HCT116 (cell line): ENCODE measurements around the gene WDR5. TPM values are rescaled to one million over a fixed set of nuclear protein-coding genes. Genes with fewer than 3 reads are reported as not detected.

Experiments
- ATAC-seq: fragments of 200-7000 bp; cut with Tn5 transposase; 2 replicates; pipeline ENCODE4 v1.9.1; 2020; ENCODE audit warnings: mild to moderate bottlenecking, moderate library complexity
- BruUV-seq: library from RNA; stranded (reverse); fragments of 400-500 nt; replicated peaks from 2 replicates; lab custom pipeline; 2021; lab: Mats Ljungman, UMichigan
- CTCF ChIA-PET: fragments of 300-600 bp; sonication (Branson Sonifier 250); formaldehyde crosslinking; loops from one replicate; lab custom pipeline; 2021; ENCODE audit warnings: antibody characterized with exemption; lab: Charles Lee
- POLR2A ChIA-PET: fragments of 300-600, 350-600 bp; sonication (Branson Sonifier 250); formaldehyde crosslinking; loops from one replicate; lab custom pipeline; 2021; ENCODE audit warnings: antibody characterized with exemption; lab: Charles Lee
- RAD21 ChIA-PET, 2 experiments: fragments of 300-600 bp; sonication (Branson Sonifier 250); formaldehyde crosslinking; loops; one replicate each; lab custom pipeline; 2023; ENCODE audit warnings: low total read pairs in 2 of 2; ENCODE audit not compliant: uncharacterized antibody in 2 of 2, unreplicated experiment in 2 of 2, low non-redundant PET in 1 of 2; lab: Charles Lee
- DNase-seq: peaks from one replicate; pipeline ENCODE4 v3.0.0-alpha.2; 2010; ENCODE audit warnings: low read depth, low spot score
- H2AFZ ChIP-seq: fragments of 200-600 bp; shearing (Covaris generic), sonication (generic); 2 replicates; pipeline ENCODE4 v1.6.1; 2017; ENCODE audit warnings: low read depth, mixed run types, mixed read lengths, antibody characterized with exemption, low read length; ENCODE audit not compliant: poor library complexity, severe bottlenecking
- H3K27ac ChIP-seq: 2 replicates; pipeline ENCODE4 v1.5.1; 2012; ENCODE audit warnings: low read depth, low read length
- H3K27me3 ChIP-seq: fragments of 200-600 bp; sonication (generic); 2 replicates; pipeline ENCODE4 v1.6.1; 2016; ENCODE audit warnings: mixed run types, low read length, mixed read lengths; ENCODE audit not compliant: insufficient read depth
- H3K36me3 ChIP-seq, 2 experiments: fragments of 200-500 bp in 1 of 2; fragments of 200-600 bp in 1 of 2; sonication (Bioruptor generic) in 1 of 2; sonication (generic) in 1 of 2; 2 replicates each; pipeline versions ENCODE4 v1.5.1 to v1.6.1; 2014 to 2016; ENCODE audit warnings: low read length in 2 of 2, inconsistent platforms in 1 of 2, mixed read lengths in 1 of 2, mixed run types in 1 of 2; ENCODE audit not compliant: insufficient read depth in 2 of 2, control insufficient read depth in 1 of 2
- H3K4me1 ChIP-seq, 2 experiments: fragments of 200-600 bp in 1 of 2; sonication (generic) in 1 of 2; 2 replicates each; pipeline versions ENCODE4 v1.5.1 to v1.6.1; 2012 to 2017; ENCODE audit warnings: low read length in 2 of 2, inconsistent platforms in 1 of 2, mild to moderate bottlenecking in 1 of 2, mixed read lengths in 1 of 2, mixed run types in 1 of 2, moderate library complexity in 1 of 2; ENCODE audit not compliant: insufficient read depth in 2 of 2, control insufficient read depth in 1 of 2
- H3K4me2 ChIP-seq: fragments of 200-600 bp; sonication (generic); 2 replicates; pipeline ENCODE4 v1.6.1; 2017; ENCODE audit warnings: mixed run types, low read length, mixed read lengths
- H3K4me3 ChIP-seq, 2 experiments: fragments of 200-600 bp in 1 of 2; sonication (generic) in 1 of 2; replicated peaks in 1 of 2; 2 replicates each; pipeline ENCODE4 v1.5.1; 2011 to 2016; ENCODE audit warnings: low read length in 2 of 2, control low read depth in 1 of 2, low read depth in 1 of 2, mild to moderate bottlenecking in 1 of 2, mixed read lengths in 1 of 2, mixed run types in 1 of 2
- H3K79me2 ChIP-seq: fragments of 200-600 bp; sonication (generic); 2 replicates; pipeline ENCODE4 v1.6.1; 2017; ENCODE audit warnings: mild to moderate bottlenecking, mixed run types, low read length, moderate library complexity, mixed read lengths; ENCODE audit not compliant: insufficient read depth
- H3K9ac ChIP-seq: fragments of 200-600 bp; sonication (generic); 2 replicates; pipeline ENCODE4 v1.6.1; 2016; ENCODE audit warnings: low read length, mixed read lengths
- H3K9me2 ChIP-seq: fragments of 200-600 bp; sonication (generic), shearing (Covaris generic); 2 replicates; pipeline ENCODE4 v1.6.1; 2017; ENCODE audit warnings: mixed run types, mild to moderate bottlenecking, moderate library complexity; ENCODE audit not compliant: insufficient read depth
- H3K9me3 ChIP-seq, 2 experiments: fragments of 200-500 bp in 1 of 2; fragments of 200-600 bp in 1 of 2; sonication (Bioruptor generic) in 1 of 2; sonication (generic) in 1 of 2; 2 replicates each; pipeline ENCODE4 v1.6.1; 2014 to 2017; ENCODE audit warnings: low read length in 2 of 2, mixed read lengths in 2 of 2, inconsistent platforms in 1 of 2, low read depth in 1 of 2, mild to moderate bottlenecking in 1 of 2, mixed run types in 1 of 2, moderate library complexity in 1 of 2; ENCODE audit not compliant: control insufficient read depth in 1 of 2, insufficient read depth in 1 of 2
- H4K20me1 ChIP-seq: fragments of 200-600 bp; sonication (generic), shearing (Covaris generic); 2 replicates; pipeline ENCODE4 v1.6.1; 2017; ENCODE audit warnings: mixed run types, mild to moderate bottlenecking, moderate library complexity; ENCODE audit not compliant: insufficient read depth
- CEBPB ChIP-seq: IDR thresholded peaks from 2 replicates; pipeline ENCODE4 v1.6.1; 2012; ENCODE audit warnings: low read depth
- CTCF ChIP-seq, 3 experiments: fragments of 200-600 bp in 1 of 3; sonication (generic) in 1 of 3; IDR thresholded peaks in 2 of 3; conservative IDR thresholded peaks in 1 of 3; 2 replicates each; pipeline ENCODE4 v1.5.1; 2012 to 2017; ENCODE audit warnings: low read depth in 2 of 3, low read length in 2 of 3, antibody characterized with exemption in 1 of 3, borderline replicate concordance in 1 of 3, control low read depth in 1 of 3, mild to moderate bottlenecking in 1 of 3, mixed read lengths in 1 of 3, mixed run types in 1 of 3, moderate library complexity in 1 of 3; ENCODE audit not compliant: insufficient read depth in 1 of 3
- EGR1 ChIP-seq: IDR thresholded peaks from 2 replicates; pipeline ENCODE4 v1.6.1; 2012; ENCODE audit warnings: low read depth
- ELF1 ChIP-seq: IDR thresholded peaks from 2 replicates; pipeline ENCODE4 v1.6.1; 2012; ENCODE audit warnings: low read depth, borderline replicate concordance
- EZH2 ChIP-seq: fragments of 200-600 bp; sonication (generic); IDR thresholded peaks from 2 replicates; pipeline ENCODE4 v1.6.1; 2017; ENCODE audit warnings: antibody characterized with exemption, mixed run types
- JUND ChIP-seq: IDR thresholded peaks from 2 replicates; pipeline ENCODE4 v1.6.1; 2012
- MAX ChIP-seq: IDR thresholded peaks from 2 replicates; pipeline ENCODE4 v1.6.1; 2012
- POLR2A ChIP-seq: IDR thresholded peaks from 2 replicates; pipeline ENCODE4 v1.7.0; 2011; ENCODE audit warnings: borderline replicate concordance; ENCODE audit not compliant: insufficient read depth, insufficient read length; ENCODE audit errors: extremely low read depth
- POLR2AphosphoS5 ChIP-seq: IDR thresholded peaks from 2 replicates; pipeline ENCODE4 v1.6.1; 2011; ENCODE audit warnings: mild to moderate bottlenecking, low read depth, low read length, moderate library complexity
- RAD21 ChIP-seq: IDR thresholded peaks from 2 replicates; pipeline ENCODE4 v1.6.1; 2012; ENCODE audit warnings: low read depth, mild to moderate bottlenecking
- SIN3A ChIP-seq: IDR thresholded peaks from 2 replicates; pipeline ENCODE4 v1.6.1; 2012; ENCODE audit warnings: low read depth
- SP1 ChIP-seq: IDR thresholded peaks from 2 replicates; pipeline ENCODE4 v1.6.1; 2012; ENCODE audit warnings: low read depth
- SRF ChIP-seq: IDR thresholded peaks from 2 replicates; pipeline ENCODE4 v1.6.1; 2012; ENCODE audit warnings: low read depth
- TCF7L2 ChIP-seq: IDR thresholded peaks from 2 replicates; pipeline ENCODE4 v1.7.0; 2011; ENCODE audit warnings: borderline replicate concordance, inconsistent platforms; ENCODE audit not compliant: insufficient read depth, insufficient read length; ENCODE audit errors: extremely low read depth
- YY1 ChIP-seq: IDR thresholded peaks from 2 replicates; pipeline ENCODE4 v1.6.1; 2011; ENCODE audit warnings: low read length, low read depth, moderate library complexity, mild to moderate bottlenecking; ENCODE audit not compliant: insufficient replicate concordance; ENCODE audit errors: extremely low read depth
- ZFX ChIP-seq: fragments of 450-650 bp; IDR thresholded peaks from 2 replicates; pipeline ENCODE4 v1.6.1; 2017
- intact Hi-C: fragments of 100-400 bp; cut with micrococcal nuclease; formaldehyde crosslinking; loops from 2 replicates; pipeline ENCODE4 v1.10.0; 2022
- total RNA-seq: library from RNA; stranded (reverse); gene quantifications from one replicate; pipeline ENCODE4 v1.2.1, GENCODE V29; 2021; ENCODE audit not compliant: unreplicated experiment
- TF ChIP-seq, protein P1 (sequence below): IDR thresholded peaks from 2 replicates; pipeline ENCODE4 v1.6.1; 2012; ENCODE audit warnings: low read depth

The WDR5 gene
- total RNA-seq, 1 experiment from 2014 or later: 55.8 TPM

DNA sequence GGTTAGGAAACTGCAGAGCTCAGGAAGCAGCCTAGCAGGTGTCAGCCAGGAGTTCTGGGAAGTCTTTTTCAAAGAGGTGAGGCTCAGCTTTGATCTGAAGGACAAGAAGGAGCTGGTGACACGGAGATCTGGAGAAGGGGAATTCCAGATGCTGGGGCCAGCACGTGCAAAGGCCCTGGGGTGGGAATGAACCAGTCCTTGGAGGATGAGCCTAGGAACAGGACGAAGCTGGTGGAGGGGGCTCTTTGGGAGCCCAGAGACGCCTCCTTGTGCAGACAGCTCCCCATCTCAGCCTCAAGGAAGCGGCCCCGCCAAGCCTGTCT lies 43.7 kb downstream of the WDR5 start:
- H3K27ac ChIP-seq: no peak overlapping the region
- H3K4me2 ChIP-seq: no peak overlapping the region
- ChIA-PET CTCF (interaction anchor here (1.4 kb wide), 1 partner anchor 11 kb away, joined by 3 read pairs; no protein-coding TSS in a partner anchor), RAD21 (no interaction called here), POLR2A (interaction anchor here (0.7 kb wide), 1 partner anchor 15 kb away, joined by 3 read pairs; no protein-coding TSS in a partner anchor)
- no peak overlapping the region for H3K4me3 ChIP-seq
- DNase-seq (no peak), ATAC-seq (no peak)
- H4K20me1 ChIP-seq: no peaks in the 10 kb centered on the region
- H3K27me3 ChIP-seq: no peaks in the 10 kb centered on the region
- no peaks in the 10 kb centered on the region; a peak in 1 of 4 replicates for H3K9me3 ChIP-seq
- H3K9ac ChIP-seq: no peak overlapping the region
- H3K36me3 ChIP-seq: no peaks in the 10 kb centered on the region
- no peaks in the 10 kb centered on the region for H3K79me2 ChIP-seq
- no peaks in the 10 kb centered on the region for H3K9me2 ChIP-seq
- no TSS peak for BruUV-seq
- no peak overlapping the region for H2AFZ ChIP-seq
- intact Hi-C loops: no loop called here
- H3K4me1 ChIP-seq: peaks cover 8 to 11% of the 10 kb centered on the region in 2 experiments
- no peak for TF ChIP-seq POLR2A
- TF ChIP-seq YY1: no peak
- TF ChIP-seq ZFX: no peak
- TF ChIP-seq POLR2AphosphoS5: no peak
- TF ChIP-seq, protein P1, sequence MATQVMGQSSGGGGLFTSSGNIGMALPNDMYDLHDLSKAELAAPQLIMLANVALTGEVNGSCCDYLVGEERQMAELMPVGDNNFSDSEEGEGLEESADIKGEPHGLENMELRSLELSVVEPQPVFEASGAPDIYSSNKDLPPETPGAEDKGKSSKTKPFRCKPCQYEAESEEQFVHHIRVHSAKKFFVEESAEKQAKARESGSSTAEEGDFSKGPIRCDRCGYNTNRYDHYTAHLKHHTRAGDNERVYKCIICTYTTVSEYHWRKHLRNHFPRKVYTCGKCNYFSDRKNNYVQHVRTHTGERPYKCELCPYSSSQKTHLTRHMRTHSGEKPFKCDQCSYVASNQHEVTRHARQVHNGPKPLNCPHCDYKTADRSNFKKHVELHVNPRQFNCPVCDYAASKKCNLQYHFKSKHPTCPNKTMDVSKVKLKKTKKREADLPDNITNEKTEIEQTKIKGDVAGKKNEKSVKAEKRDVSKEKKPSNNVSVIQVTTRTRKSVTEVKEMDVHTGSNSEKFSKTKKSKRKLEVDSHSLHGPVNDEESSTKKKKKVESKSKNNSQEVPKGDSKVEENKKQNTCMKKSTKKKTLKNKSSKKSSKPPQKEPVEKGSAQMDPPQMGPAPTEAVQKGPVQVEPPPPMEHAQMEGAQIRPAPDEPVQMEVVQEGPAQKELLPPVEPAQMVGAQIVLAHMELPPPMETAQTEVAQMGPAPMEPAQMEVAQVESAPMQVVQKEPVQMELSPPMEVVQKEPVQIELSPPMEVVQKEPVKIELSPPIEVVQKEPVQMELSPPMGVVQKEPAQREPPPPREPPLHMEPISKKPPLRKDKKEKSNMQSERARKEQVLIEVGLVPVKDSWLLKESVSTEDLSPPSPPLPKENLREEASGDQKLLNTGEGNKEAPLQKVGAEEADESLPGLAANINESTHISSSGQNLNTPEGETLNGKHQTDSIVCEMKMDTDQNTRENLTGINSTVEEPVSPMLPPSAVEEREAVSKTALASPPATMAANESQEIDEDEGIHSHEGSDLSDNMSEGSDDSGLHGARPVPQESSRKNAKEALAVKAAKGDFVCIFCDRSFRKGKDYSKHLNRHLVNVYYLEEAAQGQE: no peak
- TF ChIP-seq EGR1: no peak
- no peak for TF ChIP-seq RAD21
- TF ChIP-seq ELF1: no peak
- TF ChIP-seq SIN3A: no peak
- no peak for TF ChIP-seq SP1
- TF ChIP-seq CEBPB: no peak
- no peak for TF ChIP-seq SRF
- no peak for TF ChIP-seq MAX
- no peak for TF ChIP-seq TCF7L2
- no peak for TF ChIP-seq EZH2
- TF ChIP-seq JUND: no peak
- TF ChIP-seq CTCF (IDR thresholded peaks at IDR 0.05 in 2 of 3, conservative IDR thresholded peaks at IDR 0.05 in 1 of 3; ENCODE audit: borderline replicate concordance in 1 of 3, insufficient read depth in 1 of 3, low read depth in 2 of 3, low read length in 2 of 3): no peak
